DMS 273 treated with DMSO at 0.1 percent for 48 hours (cell line): ENCODE data around the gene ARHGEF10L.
"Not testable (repeated sequence)": the region's sequence is repeated elsewhere in the genome, so short reads cannot be mapped to it uniquely, and the experiment has no call there.

Experiments used
- DNase-seq: peaks from one replicate; lab custom pipeline; 2025; lab: John Stamatoyannopoulos, UW

ARHGEF10L gene, protein sequence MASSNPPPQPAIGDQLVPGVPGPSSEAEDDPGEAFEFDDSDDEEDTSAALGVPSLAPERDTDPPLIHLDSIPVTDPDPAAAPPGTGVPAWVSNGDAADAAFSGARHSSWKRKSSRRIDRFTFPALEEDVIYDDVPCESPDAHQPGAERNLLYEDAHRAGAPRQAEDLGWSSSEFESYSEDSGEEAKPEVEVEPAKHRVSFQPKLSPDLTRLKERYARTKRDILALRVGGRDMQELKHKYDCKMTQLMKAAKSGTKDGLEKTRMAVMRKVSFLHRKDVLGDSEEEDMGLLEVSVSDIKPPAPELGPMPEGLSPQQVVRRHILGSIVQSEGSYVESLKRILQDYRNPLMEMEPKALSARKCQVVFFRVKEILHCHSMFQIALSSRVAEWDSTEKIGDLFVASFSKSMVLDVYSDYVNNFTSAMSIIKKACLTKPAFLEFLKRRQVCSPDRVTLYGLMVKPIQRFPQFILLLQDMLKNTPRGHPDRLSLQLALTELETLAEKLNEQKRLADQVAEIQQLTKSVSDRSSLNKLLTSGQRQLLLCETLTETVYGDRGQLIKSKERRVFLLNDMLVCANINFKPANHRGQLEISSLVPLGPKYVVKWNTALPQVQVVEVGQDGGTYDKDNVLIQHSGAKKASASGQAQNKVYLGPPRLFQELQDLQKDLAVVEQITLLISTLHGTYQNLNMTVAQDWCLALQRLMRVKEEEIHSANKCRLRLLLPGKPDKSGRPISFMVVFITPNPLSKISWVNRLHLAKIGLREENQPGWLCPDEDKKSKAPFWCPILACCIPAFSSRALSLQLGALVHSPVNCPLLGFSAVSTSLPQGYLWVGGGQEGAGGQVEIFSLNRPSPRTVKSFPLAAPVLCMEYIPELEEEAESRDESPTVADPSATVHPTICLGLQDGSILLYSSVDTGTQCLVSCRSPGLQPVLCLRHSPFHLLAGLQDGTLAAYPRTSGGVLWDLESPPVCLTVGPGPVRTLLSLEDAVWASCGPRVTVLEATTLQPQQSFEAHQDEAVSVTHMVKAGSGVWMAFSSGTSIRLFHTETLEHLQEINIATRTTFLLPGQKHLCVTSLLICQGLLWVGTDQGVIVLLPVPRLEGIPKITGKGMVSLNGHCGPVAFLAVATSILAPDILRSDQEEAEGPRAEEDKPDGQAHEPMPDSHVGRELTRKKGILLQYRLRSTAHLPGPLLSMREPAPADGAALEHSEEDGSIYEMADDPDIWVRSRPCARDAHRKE (N-terminal part only)

DNA sequence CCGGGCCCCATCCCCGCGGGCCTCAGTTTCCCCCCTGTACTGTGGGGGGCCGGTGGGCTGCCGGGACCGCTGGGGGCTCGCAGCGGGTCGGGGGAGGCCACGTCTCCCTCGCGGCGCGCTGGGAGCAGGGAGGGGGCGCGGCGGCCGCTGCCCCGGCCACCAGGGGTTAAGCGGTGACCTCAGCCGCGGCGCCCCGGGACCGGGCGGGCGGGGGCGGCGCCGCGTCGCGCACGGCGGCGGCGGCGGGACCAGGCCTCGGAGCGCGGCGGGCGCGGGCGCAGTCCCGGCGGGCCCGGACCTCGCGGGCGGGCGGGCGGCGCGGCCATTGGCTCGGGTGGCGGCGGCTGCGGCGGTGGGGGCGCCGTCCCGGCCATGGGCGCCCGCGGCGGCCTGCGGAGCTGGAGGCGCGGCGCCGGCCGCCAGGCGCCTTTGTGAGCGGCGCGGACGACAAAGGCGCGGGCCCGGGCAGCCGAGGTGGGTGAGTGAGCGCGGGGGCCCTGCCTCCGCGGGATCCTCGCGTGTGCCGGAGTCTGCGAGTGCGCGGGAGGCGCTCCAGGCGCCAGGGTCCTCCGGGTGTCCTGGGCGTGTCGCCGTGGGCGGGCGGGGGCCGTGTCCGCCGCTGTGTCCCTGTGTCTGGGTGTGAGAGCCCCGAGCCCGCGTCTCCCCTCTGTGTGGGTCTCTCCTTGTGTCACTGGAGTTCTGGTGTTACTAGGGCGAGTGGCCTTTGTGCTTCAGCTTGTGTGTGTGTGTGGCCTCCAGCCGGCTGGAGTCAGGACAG is at the start of gene ARHGEF10L:
Gene ARHGEF10L, plus strand, starts transcription at position 222 of the 778 bp plus-strand sequence. CDS start 40,898 bp downstream, outside the sequence.
- DNase-seq, result no peak

DNA sequence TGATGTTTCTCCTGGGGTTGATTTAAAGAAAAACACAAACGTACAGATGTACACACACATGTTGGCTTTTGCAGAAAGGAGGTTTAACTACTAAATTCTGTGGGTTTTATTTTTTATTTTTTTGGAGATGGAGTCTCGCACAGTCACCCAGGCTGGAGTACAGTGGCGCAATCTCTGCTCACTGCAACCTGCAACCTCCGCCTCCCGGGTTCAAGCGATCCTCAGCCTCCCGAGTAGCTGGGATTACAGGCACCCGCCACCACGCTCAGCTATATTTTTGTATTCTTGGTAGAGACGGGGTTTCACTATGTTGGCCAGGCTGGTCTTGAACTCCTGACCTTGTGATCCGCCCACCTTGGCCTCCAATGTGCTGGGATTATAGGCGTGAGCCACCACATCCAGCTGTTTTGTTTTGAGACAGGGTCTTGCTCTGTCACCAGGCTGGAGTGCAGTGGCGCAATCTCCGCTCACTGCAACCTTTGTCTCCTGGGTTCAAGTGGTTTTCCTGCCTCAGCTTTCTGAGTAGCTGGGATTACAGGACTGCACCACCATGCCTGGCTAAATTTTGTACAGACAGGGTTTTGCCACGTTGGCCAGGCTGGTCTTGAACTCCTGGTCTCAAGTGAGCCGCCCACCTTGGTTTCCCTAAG is 49.6 kb upstream of the ARHGEF10L start:
- not testable (repeated sequence) for DNase-seq

DNA sequence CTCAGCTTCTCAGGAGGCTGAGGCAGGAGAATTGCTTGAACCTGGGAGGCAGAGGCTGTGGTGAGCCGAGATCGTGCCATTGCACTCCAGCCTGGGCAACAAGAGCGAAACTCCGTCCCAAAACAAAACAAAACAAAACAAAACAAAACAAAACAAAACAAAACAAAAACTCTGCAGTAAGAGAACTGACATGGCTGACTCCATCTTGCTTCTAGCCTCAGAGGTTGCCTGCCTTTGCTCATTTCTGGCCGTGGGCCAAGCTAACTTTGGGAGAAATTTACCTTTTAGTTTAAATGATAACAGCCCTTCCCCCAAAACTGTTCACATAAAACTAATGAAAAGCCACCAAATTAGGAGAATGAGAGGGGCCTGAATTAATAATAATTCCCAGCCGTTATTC is 48.8 kb upstream of the ARHGEF10L start:
- DNase-seq, result not testable (repeated sequence)

DNA sequence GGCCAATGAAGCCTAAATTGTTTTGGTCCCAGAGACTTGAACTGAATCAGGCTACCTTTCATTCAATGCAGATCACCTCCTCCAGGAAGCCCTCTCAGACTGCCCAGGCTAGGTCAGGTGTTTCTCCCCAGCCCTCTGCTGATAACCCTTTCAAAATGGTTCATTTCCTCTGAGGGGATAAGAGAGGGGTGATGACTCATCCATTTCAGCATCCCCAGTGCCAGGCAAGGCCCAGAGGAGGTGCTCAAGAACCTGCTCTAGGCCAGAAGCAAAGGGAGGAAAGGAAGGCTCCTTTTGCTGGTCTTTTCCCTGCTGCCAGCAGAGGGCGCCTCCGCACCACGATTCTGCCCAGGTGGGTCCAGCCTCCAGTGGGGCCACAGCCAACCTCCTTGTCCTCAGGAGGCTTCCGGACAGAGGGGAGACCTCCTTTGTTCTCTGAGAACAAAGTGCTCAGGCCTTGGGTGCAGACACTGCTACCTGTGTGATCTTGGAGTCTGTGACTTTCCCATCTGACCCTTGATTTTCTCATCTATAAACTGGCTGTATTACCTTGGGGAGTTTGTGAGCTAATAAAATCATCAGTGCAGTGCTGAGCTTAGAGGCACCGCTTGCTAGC is 45.3 kb upstream of the ARHGEF10L start:
- peak; percentile 50 for DNase-seq

DNA sequence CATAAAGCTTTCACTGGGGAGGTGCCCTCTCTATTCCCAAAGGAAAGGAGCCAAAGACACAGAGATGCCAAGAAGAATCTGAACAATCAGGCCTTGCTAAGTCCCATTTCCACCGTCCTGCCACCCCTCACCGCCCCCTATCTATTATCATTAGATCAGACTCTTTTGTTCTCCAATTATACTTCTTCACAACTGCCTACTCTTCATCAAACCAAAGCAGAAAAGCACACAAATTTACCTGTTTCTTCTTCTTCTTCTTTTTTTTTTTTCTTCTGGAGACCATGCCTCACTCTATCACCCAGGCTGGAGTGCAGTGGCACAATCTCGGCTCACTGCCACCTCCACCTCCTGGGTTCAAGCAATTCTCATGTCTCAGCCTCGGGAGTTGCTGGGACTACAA is 43.1 kb upstream of the ARHGEF10L start:
- no peak for DNase-seq

DNA sequence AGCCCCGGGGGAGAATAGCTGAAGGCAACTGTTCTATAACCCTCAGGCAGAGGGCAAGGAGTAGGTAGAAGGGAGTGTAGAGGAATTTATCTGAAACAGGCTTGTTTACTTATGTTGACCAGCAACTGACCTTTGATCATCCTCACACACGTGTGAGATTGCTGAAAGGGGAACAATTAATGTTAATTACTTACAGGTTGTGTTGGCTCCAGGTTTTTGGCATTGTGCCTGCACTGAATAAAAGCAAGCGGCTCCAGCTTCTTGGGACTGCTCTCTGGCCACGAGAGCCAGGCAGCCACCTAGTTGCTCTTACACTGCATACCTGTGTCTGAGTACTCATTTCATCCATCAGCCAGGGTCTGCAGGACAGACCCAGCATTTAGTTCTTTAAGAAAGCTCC is 41.3 kb upstream of the ARHGEF10L start:
- no peak for DNase-seq

DNA sequence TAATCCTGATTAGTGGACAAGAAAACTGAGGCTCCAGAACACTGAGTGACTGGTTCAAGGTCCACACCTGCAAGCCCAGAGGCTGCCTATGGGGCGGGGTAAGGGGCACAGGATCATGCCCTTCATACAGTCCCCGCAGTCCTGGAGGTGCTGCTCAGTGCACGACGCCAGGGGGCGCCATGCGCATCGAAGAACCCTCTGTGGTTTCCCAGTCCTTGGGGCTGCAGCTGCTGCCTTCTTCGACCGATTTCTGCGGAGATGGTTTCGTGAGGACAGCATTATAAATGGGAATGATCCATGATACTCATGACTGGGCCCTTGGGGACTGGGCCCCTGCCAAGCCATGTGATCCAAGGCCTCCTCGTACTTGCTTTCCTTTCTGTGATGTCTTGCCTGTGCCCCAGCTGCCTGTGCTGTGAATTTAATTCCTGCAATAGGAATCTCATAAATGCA is 37.1 kb upstream of the ARHGEF10L start:
- peak; percentile 12 for DNase-seq

DNA sequence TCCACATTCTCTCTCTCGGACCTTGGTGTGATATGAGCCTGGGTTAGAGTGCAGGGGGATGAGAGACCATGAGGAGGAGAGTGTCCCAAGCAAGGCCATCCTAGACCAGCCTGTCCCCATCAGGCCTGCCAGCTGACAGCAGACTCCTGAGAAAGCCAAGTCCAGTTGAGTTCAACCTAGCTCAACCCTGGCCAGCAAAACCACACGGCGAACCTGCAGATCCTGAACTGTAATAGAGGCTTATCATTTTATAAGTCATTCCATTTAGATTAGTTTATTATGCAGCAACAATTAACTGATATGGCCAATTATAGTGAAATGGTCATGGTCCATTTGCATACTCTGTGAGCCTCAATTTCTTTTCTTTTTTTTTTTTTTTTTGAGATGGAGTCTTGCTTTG is 36.4 kb upstream of the ARHGEF10L start:
- no peak for DNase-seq

DNA sequence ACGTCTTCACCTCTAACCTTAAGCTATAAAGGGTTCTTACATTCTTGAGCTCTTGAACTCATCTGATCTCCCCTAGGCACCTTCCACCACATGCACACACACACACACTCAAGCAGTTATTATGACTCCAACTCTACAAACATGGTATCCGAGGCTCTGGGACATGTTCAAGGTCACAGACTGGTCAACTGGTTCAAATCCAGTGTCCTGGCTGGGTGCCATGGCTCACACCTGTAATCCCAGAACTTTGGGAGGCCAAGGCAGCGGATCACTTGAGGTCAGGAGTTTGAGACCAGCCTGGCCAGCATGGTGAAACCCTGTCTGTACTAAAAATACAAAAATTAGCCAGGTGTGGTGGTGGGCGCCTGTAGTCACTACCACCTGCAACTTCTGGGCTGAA is 32.3 kb upstream of the ARHGEF10L start:
- DNase-seq, result not testable (repeated sequence)

DNA sequence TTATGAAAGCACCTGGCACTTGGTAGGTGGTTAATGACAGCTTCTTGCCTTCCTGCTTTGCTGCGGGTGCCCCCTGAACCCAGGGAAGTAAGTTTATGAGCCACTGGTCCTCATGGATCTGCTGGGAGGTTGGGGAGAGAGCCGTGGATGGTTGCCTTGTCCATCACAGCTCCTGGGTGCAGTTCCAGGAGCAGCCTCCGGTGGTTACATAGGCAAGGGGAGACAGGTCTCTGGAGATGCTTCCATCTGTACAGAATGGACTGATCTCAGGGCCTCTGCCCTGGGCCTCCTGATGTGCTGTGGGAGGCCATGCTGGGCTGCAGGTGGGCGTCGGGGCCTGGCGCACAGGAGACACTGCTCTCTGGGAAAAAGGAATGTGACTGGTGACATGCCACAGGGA is 31.6 kb upstream of the ARHGEF10L start:
- no peak for DNase-seq

DNA sequence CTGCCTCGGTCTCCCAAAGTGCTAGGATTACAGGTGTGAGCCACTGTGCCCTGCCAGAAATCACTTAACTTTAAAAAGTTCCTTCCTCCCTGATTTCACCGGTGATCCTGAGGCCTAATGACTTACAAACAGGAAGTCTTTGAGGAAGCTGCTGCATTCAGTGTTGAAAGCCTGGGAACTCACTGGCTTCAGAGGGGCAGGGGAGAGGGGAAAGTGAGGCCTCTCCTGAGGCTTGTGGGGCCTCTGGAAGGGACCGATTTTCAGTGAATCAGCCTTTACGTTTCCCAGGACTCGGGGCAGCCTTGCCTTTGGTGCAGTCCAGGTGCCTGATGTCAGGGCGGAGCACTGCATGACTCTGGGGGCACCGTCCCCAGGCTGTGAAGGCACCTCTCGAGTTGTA is 30.1 kb upstream of the ARHGEF10L start:
- DNase-seq, result no peak

DNA sequence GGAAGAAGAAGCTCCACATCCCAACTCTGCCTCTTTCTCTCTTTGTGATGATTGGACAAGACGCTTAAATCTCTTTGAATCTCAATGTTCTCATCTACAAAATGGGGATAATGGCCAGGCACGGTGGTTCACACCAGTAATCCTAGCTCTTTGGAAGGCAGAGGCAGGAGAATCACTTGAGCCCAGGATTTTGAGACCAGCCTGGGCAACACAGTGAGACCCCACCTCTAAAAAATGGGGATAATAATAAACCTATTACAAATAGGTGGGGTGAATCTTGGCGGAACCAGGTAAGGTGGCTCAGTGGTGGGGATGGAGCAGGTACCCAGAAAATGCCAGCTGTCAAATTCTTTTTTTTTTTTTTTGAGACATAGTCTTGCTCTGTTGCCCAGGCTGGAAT is 29.4 kb upstream of the ARHGEF10L start:
- DNase-seq, result no peak

DNA sequence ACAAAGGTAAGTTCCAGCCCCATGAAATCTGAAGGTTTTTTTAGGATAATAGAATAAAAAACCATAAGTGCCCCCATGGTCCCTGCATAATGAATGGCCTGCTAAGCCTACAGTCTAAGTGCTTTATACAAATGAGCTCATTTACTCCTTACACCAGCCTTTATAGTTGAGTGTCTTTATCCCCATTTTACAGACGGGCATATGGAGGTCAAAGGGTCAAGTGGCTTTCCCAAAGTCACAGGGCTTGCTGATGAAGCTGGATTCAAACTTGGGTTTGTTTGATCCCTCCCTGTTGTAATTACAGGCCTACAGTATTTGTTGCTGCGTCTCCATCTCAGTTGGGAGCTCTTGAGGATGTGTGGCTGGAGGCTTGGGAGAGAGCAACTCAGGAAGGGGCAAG is 28.3 kb upstream of the ARHGEF10L start:
- DNase-seq, result no peak

DNA sequence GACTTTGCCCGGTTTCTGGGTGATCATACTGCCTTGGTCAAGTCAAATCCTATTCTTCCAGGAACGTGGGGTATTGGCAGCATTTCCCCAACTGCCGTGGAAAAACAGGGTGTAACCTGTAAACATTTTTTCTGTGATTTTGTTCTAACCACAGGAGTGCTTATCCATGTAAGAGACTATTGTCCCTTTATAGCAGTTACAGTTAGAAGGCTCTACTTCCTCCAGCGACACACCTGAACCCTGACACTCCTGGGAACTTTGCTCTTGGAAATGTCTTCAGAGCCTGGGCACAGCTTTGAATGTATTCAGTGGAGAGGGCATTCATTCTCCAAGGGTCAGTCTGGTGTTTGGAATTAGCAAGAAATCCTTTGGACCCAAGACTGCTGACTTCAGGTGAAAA is 26.4 kb upstream of the ARHGEF10L start:
- DNase-seq, result no peak

DNA sequence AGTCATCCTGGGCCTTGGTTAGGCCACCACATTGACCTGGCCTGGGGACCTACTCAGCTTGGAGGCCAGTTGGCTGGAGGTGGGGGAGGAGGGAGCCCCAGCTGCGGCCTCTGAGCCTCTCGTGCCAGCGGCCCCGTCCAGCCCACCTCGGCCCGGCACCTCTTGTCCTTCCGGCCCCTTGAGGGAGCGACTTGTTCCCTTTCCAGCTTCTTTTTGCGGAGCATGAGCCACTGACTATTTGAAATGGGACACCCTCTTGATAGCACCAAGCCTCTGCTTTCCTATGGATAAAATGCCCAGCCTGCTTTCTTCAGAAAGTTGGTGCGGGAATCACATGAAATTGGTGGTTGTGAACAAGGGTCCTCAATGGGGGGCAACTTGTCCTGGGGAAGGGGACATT is 24.7 kb upstream of the ARHGEF10L start:
- no peak for DNase-seq

DNA sequence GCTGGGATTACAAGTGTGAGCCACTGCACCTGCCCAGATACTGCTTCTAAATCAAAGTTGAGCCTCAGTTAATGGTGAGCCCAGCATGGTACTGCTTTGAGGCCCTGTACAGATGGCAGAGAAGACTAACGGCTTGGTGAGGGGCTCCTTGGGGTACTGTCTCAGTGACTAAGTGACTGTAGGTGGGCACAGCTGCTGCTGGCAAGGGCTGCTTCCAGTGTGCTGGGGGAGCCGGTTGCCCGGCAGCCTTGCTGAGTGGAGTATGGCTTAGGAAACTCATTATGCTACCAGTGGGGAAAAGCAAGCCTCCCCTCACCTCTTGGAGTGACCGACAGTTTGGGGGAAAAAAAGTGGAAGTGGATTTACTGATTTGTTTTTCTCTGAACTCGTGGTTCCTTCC is 23.6 kb upstream of the ARHGEF10L start:
- no peak for DNase-seq

DNA sequence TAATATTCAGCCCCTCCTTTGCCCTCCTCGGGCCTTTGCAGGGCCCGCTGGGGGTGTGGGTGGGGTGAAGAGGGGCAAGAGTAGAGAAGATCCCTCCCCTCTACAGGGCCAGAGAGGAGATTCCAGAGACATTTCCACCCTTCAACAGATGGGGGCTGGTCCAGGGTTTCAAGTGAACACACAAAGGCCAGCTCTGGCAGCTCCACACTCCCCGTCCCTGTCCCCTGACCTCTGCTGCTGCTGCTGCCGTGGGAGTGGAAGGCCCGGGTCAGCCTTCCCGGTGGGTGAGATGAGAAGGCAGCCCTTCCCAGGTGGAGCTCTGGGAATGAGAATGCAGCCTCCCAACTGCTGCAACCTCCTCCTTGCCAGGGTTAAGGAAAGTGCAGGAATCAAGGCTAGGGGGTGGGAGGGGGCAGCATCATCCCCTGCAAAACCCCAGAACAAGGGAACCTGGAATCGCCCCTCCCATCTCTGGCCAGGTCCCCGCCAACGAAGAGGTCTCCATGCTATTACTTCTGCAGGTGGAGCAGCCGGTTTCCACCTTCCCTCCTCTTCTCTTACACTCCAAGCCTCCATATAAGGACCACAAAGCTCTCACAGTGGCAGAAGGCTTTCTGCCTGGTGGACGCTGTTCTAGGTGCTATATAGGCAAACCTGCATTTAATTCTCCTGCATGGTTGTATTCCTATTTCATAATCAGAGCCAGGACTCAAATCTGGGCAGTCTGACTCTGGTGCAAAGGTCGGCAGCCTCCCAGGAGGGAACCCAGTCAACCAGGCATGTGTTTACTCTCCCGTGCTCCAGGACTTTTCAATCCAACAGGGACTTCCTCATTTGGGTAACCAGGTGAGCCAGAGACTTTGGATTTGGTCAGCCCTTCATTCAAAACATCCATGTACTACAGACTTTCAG is 22.9 kb upstream of the ARHGEF10L start:
- no peak for DNase-seq

DNA sequence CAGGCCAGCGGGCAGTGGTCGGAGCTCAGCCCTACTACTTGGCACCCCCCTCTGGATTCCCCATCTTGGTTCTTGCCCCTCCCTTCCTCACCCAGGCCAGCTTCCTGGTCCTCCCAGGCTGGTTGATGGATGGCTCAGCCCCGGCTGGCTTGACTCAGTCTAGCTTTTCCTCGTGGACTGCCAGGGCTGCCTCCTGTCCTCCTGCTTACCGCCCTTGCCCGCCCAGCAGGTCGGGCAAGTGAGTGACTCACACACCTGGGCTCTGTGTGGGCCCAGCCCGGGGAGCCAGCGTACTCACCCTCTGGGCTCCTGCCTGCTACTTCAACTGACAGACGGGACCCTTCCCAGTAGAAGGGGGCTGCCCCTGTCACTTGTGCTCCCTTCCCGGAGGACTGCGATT is 19.5 kb upstream of the ARHGEF10L start:
- DNase-seq, result no peak
